ENCODE measurements around the gene PRDX2.

PRDX2 gene

DNA sequence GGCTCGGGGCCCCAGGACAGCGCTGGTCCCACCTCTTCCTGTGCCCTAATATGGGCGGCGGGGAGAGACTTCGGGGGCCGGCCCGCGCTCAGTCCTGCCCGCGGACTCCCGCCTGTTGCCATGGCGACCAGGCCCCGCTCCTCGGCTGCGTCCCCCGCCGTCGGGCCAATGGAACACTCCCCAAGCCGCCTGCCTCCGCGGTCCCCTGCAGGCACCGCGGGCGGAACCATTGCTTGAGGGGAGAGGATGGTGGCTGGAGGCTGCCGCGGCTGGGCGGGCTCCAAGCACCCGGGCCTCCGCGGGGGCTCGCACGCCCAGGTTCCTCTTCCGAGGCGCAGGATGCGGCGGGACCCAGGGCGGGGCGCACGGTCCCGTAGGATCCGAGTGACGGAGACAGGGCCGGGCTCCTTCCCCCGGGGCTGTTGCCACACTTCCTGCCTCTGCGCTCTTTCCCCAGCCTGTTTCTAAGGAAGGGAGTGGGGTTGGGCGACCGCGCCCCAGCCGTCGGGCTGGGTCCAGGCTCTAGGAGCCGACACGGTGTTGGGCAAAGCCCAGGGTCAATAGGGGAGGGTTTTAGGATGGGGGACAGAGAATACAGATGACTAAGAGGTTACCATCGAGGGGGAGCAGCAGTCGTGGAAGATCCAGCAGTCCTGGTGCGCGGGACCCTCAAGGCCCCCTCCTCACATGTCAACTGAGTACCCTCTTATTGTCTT, 11.5 kb downstream of the PRDX2 start:
- DNase-seq (ENCODE audit: low read depth) = peak; percentile 98
- Histone ChIP-seq H3K9me3 (ENCODE audit: control insufficient read depth, low read length) (no peaks in the 10 kb centered on the region), H3K36me3 (ENCODE audit: control insufficient read depth, insufficient read depth, low read length, severe bottlenecking) (no peaks in the 10 kb centered on the region), H3K4me1 (ENCODE audit: control insufficient read depth, insufficient read depth, low read length) (peaks cover 51% of the 10 kb centered on the region), H3K27me3 (replicated peaks; ENCODE audit: control insufficient read depth, insufficient read depth, low read length) (no peaks in the 10 kb centered on the region), H3K4me3 (ENCODE audit: low read length) (peak overlapping the region; percentile 99), H3K9ac (ENCODE audit: low read length) (peak overlapping the region; percentile 99)

DNA sequence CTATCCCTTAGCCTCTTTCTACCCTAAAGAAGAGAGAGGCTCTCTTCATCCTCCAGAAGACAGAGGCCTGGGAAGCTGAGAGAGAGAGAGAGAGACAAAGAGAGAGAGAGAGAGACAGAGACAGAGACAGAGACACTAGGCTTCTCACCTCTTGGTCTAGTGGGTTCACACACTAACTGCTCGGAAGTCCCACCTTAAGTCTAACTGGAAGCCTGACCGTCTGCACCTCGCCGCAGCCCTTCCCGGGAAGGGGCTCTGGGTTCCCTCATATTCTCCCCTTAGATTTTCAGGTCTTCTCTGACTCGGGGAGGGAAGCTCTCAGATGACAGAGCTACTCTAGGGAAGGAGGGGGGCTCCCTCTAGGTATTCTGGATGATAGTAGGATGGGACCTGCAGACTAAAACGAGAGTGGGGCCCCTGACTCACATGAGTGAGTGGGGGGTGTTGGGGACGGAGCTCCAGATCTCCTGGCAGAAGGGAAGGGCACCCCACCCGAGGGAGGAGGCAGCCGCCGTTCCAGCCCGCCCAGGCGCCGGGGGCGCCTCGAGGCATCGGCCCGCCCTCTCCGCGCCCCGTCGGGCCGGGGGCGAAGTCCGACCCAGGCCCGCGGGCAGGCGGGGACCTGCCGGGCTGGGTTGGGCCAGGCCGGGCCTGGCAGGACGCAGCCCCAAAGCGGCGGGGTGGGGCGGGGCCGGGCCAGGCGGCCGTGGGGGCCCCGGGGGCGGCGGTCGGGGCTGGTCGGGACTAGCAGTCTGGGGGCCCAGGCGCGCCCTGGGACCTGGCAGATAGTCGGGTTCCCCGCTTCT, 12.3 kb downstream of the PRDX2 start:
- peak overlapping the region; percentile 99 for H3K4me3 ChIP-seq (ENCODE audit: low read length)
- peaks cover 51% of the 10 kb centered on the region for H3K4me1 ChIP-seq (ENCODE audit: control insufficient read depth, insufficient read depth, low read length)
- DNase-seq (ENCODE audit: low read depth) = no peak

DNA sequence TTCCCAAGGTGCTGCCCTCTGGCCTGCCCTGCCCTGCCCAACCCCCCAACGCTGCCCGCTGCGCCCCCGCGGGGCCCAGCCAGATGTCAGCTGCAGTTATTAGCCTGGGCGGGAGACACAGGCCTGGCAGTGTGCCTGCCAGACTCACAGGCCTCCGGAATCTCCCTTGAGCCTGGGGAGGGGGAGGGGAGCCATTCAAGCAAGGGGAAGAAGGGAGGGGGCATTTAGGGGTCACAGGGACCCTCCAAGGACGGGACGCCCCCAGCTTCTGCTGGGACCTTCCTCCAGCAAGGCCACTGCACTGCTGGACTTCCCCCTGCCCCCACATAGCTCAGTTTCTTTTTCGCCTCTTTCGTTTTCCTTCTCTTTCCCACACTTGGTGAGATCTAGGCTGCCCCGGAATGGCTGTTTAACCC, 12.9 kb downstream of the PRDX2 start:
- peak; percentile 83 for DNase-seq (ENCODE audit: low read depth)
- Histone ChIP-seq H3K9me3 (ENCODE audit: control insufficient read depth, low read length) (no peaks in the 10 kb centered on the region), H3K4me1 (ENCODE audit: control insufficient read depth, insufficient read depth, low read length) (peaks cover 49% of the 10 kb centered on the region), H3K9ac (ENCODE audit: low read length) (peak overlapping the region; percentile 99), H3K4me3 (ENCODE audit: low read length) (peak overlapping the region; percentile 78), H3K36me3 (ENCODE audit: control insufficient read depth, insufficient read depth, low read length, severe bottlenecking) (no peaks in the 10 kb centered on the region), H3K27me3 (replicated peaks; ENCODE audit: control insufficient read depth, insufficient read depth, low read length) (no peaks in the 10 kb centered on the region)

More for the DNA sequence above, 12.3 kb downstream of the PRDX2 start:
- peak overlapping the region; percentile 99 for H3K9ac ChIP-seq (ENCODE audit: low read length)
- H3K27me3 ChIP-seq (replicated peaks; ENCODE audit: control insufficient read depth, insufficient read depth, low read length) = no peaks in the 10 kb centered on the region
- H3K9me3 ChIP-seq (ENCODE audit: control insufficient read depth, low read length) = no peaks in the 10 kb centered on the region
- H3K36me3 ChIP-seq (ENCODE audit: control insufficient read depth, insufficient read depth, low read length, severe bottlenecking) = no peaks in the 10 kb centered on the region

DNA sequence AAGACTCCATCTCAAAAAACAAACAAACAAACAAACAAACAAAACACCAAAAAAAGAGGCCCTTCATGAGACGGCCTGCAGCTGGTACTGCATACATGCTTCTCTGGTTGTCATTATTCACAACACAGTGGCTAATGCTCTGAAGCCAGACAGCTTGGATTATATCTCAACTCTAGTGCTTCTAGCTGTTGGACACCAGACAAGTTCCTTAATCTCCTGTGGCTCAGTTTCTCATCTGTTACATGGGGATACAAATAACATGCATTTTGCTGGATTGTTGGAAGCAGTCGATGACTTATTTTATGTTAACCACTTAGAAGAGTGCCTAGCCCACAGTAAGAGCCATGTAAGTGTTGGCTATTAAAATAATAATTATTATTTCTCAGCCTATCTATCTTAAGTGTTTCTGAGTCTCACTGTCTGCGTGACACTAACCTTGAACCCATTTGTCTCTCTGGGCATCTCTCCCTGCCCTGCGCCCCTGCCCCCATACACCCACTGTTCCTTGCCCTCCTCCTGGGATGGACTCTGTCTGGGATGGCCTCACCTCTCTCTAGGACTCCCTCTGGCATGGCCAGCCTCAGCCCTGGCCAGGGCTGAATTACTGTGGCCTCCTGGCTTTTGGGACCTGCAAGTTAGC, 13.4 kb downstream of the PRDX2 start:
- Histone ChIP-seq H3K27me3 (replicated peaks; ENCODE audit: control insufficient read depth, insufficient read depth, low read length) (no peaks in the 10 kb centered on the region), H3K4me3 (ENCODE audit: low read length) (peak overlapping the region; percentile 78), H3K4me1 (ENCODE audit: control insufficient read depth, insufficient read depth, low read length) (peaks cover 53% of the 10 kb centered on the region), H3K36me3 (ENCODE audit: control insufficient read depth, insufficient read depth, low read length, severe bottlenecking) (no peaks in the 10 kb centered on the region), H3K9me3 (ENCODE audit: control insufficient read depth, low read length) (no peaks in the 10 kb centered on the region), H3K9ac (ENCODE audit: low read length) (peak overlapping the region; percentile 99)
- peak; percentile 44 for DNase-seq (ENCODE audit: low read depth)

DNA sequence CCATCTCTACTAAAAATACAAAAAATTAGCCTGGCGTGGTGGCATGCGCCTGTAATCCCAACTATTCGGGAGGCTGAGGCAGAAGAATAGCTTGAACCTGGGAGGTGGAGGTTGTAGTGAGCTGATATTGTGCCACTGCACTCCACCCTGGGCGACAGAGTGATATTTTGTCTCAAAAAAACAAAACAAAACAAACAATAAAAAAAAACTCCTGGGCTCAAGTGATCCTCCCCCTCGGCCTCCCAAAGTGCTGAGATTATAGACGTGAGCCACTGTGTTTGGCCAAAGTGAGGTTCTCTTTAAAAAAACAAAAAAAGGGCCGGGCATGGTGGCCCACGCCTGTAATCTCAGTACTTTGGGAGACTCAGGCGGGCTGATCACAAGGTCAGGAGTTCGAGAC, 14.1 kb downstream of the PRDX2 start:
- Histone ChIP-seq H3K9me3 (ENCODE audit: control insufficient read depth, low read length) (no peaks in the 10 kb centered on the region), H3K9ac (ENCODE audit: low read length) (peak overlapping the region; percentile 9), H3K36me3 (ENCODE audit: control insufficient read depth, insufficient read depth, low read length, severe bottlenecking) (no peaks in the 10 kb centered on the region), H3K4me1 (ENCODE audit: control insufficient read depth, insufficient read depth, low read length) (peaks cover 58% of the 10 kb centered on the region), H3K4me3 (ENCODE audit: low read length) (no peak overlapping the region), H3K27me3 (replicated peaks; ENCODE audit: control insufficient read depth, insufficient read depth, low read length) (no peaks in the 10 kb centered on the region)
- DNase-seq (ENCODE audit: low read depth) = no peak

DNA sequence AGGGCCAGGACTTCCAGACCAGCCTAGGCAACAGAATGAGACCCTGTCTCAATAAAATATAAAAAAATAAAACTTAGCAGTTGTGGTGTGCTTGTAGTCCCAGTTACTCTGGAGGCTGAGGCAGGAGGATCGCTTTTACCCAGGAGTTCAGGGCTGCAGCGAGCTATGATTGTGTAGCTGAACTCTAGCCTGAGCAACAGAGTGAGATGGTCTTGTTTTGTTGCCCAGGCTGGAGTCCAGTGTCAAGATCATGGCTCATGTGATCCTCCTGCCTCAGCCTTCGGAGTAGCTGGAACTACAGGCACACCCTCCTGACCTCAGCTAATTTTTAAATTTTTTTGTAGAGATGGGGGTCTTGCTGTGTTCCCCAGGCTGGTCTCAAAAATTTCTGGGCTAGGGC, 14.6 kb downstream of the PRDX2 start:
- peaks cover 62% of the 10 kb centered on the region for H3K4me1 ChIP-seq (ENCODE audit: control insufficient read depth, insufficient read depth, low read length)
- no peaks in the 10 kb centered on the region for H3K27me3 ChIP-seq (replicated peaks; ENCODE audit: control insufficient read depth, insufficient read depth, low read length)
- H3K4me3 ChIP-seq (ENCODE audit: low read length) = no peak overlapping the region
- no peaks in the 10 kb centered on the region for H3K36me3 ChIP-seq (ENCODE audit: control insufficient read depth, insufficient read depth, low read length, severe bottlenecking)
- no peaks in the 10 kb centered on the region for H3K9me3 ChIP-seq (ENCODE audit: control insufficient read depth, low read length)
- no peak for DNase-seq (ENCODE audit: low read depth)
- peak overlapping the region; percentile 9 for H3K9ac ChIP-seq (ENCODE audit: low read length)

DNA sequence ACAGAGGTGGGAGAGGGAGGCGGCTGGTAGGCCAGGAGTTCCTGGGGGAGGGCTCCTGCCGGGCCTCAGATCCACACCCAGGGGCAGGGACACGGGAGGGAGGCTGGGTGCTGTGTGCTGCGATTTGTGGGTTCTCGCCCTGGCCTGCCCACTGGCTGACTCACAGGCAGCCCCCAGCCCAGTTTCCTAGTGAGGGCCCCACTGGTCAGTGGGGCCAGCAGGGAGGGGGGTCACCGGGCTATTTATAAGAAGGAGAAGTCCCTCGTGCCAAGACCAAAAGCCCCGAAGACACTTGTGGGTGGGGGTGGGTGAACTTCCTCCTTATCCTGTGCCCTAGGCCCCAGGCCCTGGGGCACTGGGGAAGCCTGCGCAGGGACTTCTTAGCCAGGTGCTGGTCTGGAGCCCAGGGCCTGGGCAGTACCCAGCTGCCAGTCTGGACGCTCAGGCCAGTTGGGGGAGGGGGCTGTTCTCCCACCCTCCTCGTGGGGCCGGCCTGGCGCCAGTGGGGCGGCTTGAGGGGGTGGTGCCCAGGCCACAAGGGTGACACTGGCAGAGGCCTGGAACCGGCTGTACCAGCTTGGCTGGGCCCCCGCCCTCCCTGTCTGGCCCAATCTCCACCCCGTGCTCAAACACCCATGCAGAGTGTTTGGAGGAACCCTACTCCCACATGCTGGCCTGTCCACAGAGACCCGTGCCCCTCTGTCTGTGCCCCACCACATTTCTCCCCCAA, 15.3 kb downstream of the PRDX2 start:
- Histone ChIP-seq H3K9ac (ENCODE audit: low read length) (peak overlapping the region; percentile 41), H3K9me3 (ENCODE audit: control insufficient read depth, low read length) (no peaks in the 10 kb centered on the region), H3K27me3 (replicated peaks; ENCODE audit: control insufficient read depth, insufficient read depth, low read length) (no peaks in the 10 kb centered on the region), H3K36me3 (ENCODE audit: control insufficient read depth, insufficient read depth, low read length, severe bottlenecking) (no peaks in the 10 kb centered on the region), H3K4me3 (ENCODE audit: low read length) (no peak overlapping the region), H3K4me1 (ENCODE audit: control insufficient read depth, insufficient read depth, low read length) (peaks cover 63% of the 10 kb centered on the region)
- DNase-seq (ENCODE audit: low read depth) = no peak

DNA sequence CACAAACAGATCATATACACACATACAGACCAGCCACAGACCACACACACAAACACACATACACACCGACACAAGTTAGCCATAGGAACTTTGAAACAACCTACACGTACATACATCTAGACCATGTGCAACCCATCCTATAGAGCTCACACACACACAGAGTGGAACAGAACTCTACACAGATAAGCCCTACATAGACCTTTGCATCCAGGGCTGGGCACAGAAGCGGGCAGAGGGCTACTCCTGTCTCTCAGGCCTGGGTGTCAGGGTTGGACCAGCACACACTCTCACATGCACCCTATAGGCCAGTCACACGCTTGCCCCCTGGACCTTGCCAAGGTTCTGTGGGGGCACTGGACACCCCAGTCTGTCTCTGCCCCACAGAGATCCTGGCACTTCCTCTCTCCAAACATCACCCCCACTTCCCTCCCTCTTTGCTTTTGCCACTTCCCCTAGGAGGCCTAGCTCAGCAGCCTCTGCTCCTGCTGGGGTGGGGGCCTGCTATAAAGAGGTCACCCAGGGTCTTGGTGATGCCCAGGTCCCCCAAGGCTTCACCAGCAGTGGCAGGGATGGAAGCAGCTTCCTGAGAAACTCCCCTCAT, 16.1 kb downstream of the PRDX2 start:
- Histone ChIP-seq H3K9me3 (ENCODE audit: control insufficient read depth, low read length) (no peaks in the 10 kb centered on the region), H3K36me3 (ENCODE audit: control insufficient read depth, insufficient read depth, low read length, severe bottlenecking) (no peaks in the 10 kb centered on the region), H3K9ac (ENCODE audit: low read length) (peak overlapping the region; percentile 41), H3K4me3 (ENCODE audit: low read length) (no peak overlapping the region), H3K27me3 (replicated peaks; ENCODE audit: control insufficient read depth, insufficient read depth, low read length) (no peaks in the 10 kb centered on the region), H3K4me1 (ENCODE audit: control insufficient read depth, insufficient read depth, low read length) (peaks cover 58% of the 10 kb centered on the region)
- DNase-seq (ENCODE audit: low read depth) = no peak

DNA sequence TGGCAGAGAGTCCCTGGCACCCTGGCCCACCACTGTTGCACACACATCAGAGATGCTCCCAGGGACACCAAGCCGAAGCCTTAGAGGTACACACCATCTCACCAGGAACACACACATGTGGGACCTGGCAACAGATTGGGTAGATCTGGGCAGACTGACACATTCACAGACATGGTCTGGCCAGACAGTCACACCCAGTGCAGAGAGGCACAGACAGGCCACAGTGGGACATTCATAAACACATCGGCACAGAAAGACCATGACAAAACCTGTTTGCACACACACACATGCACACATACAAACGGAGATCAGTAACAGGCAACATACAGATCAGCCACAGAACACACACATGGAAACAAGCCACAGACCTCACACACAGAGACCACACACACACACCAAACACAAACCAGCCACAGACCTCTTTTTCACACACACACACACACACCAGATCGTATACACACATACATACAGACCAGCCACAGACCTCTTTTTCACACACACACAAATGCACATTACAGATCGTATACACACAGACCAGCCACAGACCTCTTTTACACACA, 16.6 kb downstream of the PRDX2 start:
- Histone ChIP-seq H3K27me3 (replicated peaks; ENCODE audit: control insufficient read depth, insufficient read depth, low read length) (no peaks in the 10 kb centered on the region), H3K9ac (ENCODE audit: low read length) (no peak overlapping the region), H3K4me3 (ENCODE audit: low read length) (no peak overlapping the region), H3K36me3 (ENCODE audit: control insufficient read depth, insufficient read depth, low read length, severe bottlenecking) (no peaks in the 10 kb centered on the region), H3K9me3 (ENCODE audit: control insufficient read depth, low read length) (no peaks in the 10 kb centered on the region), H3K4me1 (ENCODE audit: control insufficient read depth, insufficient read depth, low read length) (peaks cover 55% of the 10 kb centered on the region)
- DNase-seq (ENCODE audit: low read depth) = peak; percentile 41

DNA sequence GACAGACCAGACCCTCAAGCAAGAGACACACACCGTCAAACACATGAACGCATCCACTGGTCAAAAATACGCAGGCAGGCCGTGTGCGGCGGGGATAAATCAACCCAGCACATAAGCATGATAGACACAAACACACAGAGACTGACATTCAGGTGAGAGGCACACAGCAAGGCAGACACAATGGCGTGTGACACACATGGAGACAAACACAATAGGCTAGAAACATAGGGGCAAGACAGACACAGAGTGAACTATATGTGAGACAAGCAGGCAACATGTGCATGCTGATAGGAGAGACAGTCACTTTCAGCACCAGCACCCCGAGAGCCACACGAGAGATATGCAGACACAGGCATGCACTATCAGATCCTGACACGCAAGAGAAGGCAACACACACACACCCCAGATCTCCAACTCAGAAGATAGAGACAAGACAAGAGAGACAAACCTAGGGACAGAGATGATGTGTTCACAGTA, 17.2 kb downstream of the PRDX2 start:
- Histone ChIP-seq H3K9ac (ENCODE audit: low read length) (no peak overlapping the region), H3K36me3 (ENCODE audit: control insufficient read depth, insufficient read depth, low read length, severe bottlenecking) (no peaks in the 10 kb centered on the region), H3K27me3 (replicated peaks; ENCODE audit: control insufficient read depth, insufficient read depth, low read length) (no peaks in the 10 kb centered on the region), H3K4me3 (ENCODE audit: low read length) (no peak overlapping the region), H3K4me1 (ENCODE audit: control insufficient read depth, insufficient read depth, low read length) (peaks cover 60% of the 10 kb centered on the region), H3K9me3 (ENCODE audit: control insufficient read depth, low read length) (no peaks in the 10 kb centered on the region)
- DNase-seq (ENCODE audit: low read depth) = peak; percentile 26
